HFF-Myc (cell line): Measurements from ENCODE around the gene CCDC59.
"Not testable (repeated sequence)": the region's sequence is repeated elsewhere in the genome, so short reads cannot be mapped to it uniquely, and the experiment has no call there.

Source experiments
- DNase-seq: peaks from one replicate; pipeline ENCODE4 v3.0.0-alpha.2; 2011; ENCODE audit warnings: low read depth; ENCODE audit errors: extremely low read depth
- H3K4me3 ChIP-seq: replicated peaks from 2 replicates; pipeline ENCODE4 v1.5.1; 2011; ENCODE audit warnings: low read depth, mild to moderate bottlenecking, control low read depth, low read length
- CTCF ChIP-seq: IDR thresholded peaks from 2 replicates; pipeline ENCODE4 v1.5.1; 2012; ENCODE audit warnings: mild to moderate bottlenecking, low read depth, low read length, control low read depth; ENCODE audit errors: missing control alignments

CCDC59 gene

GRCh38 chr12:82378997-82379396 lies 20.8 kb upstream of the CCDC59 start:
- no peak overlapping the region for H3K4me3 ChIP-seq
- no peak for DNase-seq
- TF ChIP-seq CTCF = no peak

GRCh38 chr12:82375201-82375600 lies 17.0 kb upstream of the CCDC59 start:
- DNase-seq = no peak
- H3K4me3 ChIP-seq = no peak overlapping the region
- TF ChIP-seq CTCF = no peak

- no peak overlapping the region; the same call in 1 of the 2 replicates for H3K4me3 ChIP-seq
- TF ChIP-seq CTCF = no peak
- DNase-seq = peak; percentile 21
Measured at GRCh38 chr12:82366197-82366596, 8.0 kb upstream of the CCDC59 start.

- DNase-seq = no peak
- no peak for TF ChIP-seq CTCF
- H3K4me3 ChIP-seq = no peak overlapping the region
Measured at GRCh38 chr12:82363990-82364389, 5.8 kb upstream of the CCDC59 start.

- no peak for TF ChIP-seq CTCF
- H3K4me3 ChIP-seq = no peak overlapping the region
- no peak for DNase-seq
Measured at GRCh38 chr12:82361461-82361915, 3.3 kb upstream of the CCDC59 start.

- DNase-seq, H3K4me3 ChIP-seq: not testable (repeated sequence)
Measured at GRCh38 chr12:82360834-82361233, 2.6 kb upstream of the CCDC59 start.

GRCh38 chr12:82359115-82359478 lies 910 bp upstream of the CCDC59 start:
- TF ChIP-seq CTCF = no peak
- H3K4me3 ChIP-seq = peak overlapping the region; percentile 62
- no peak for DNase-seq
